GM23338 (cell line): Measurements from ENCODE around the gene MAP2K3. TPM values are rescaled to one million over a fixed set of nuclear protein-coding genes. Genes with fewer than 3 reads are reported as not detected.

Experiments
- ATAC-seq: fragments of 200-7000 bp; cut with Tn5 transposase; 3 replicates; pipeline ENCODE4 v1.9.1; 2020
- DNase-seq: peaks from one replicate; pipeline ENCODE4 v3.0.0-alpha.2; 2015; ENCODE audit warnings: low spot score
- H2AFZ ChIP-seq: fragments of 200-600 bp; sonication (generic); 2 replicates; pipeline ENCODE4 v1.8.0; 2016; ENCODE audit warnings: antibody characterized with exemption, mild to moderate bottlenecking, moderate library complexity
- H3F3A ChIP-seq: fragments of 200-600 bp; sonication (generic); replicated peaks from 2 replicates; pipeline ENCODE4 v1.8.0; 2017; ENCODE audit warnings: antibody characterized with exemption, mixed run types, low read depth
- H3K27ac ChIP-seq: fragments of 200-600 bp; sonication (generic); 2 replicates; pipeline ENCODE4 v1.6.1; 2016; ENCODE audit warnings: low read depth
- H3K27me3 ChIP-seq: fragments of 200-600 bp; sonication (generic); 2 replicates; pipeline ENCODE4 v1.8.0; 2016; ENCODE audit warnings: mild to moderate bottlenecking, mixed run types, moderate library complexity; ENCODE audit not compliant: insufficient read depth
- H3K36me3 ChIP-seq: fragments of 200-600 bp; sonication (generic); 2 replicates; pipeline ENCODE4 v1.8.0; 2016; ENCODE audit warnings: mild to moderate bottlenecking; ENCODE audit not compliant: insufficient read depth
- H3K4me1 ChIP-seq: fragments of 200-600 bp; sonication (generic); 2 replicates; pipeline ENCODE4 v1.8.0; 2016; ENCODE audit warnings: mild to moderate bottlenecking, moderate library complexity; ENCODE audit not compliant: insufficient read depth
- H3K4me2 ChIP-seq: fragments of 200-600 bp; sonication (generic); 2 replicates; pipeline ENCODE4 v1.7.1; 2017; ENCODE audit warnings: mixed run types
- H3K4me3 ChIP-seq: fragments of 200-600 bp; sonication (generic); 2 replicates; pipeline ENCODE4 v1.6.1; 2016; ENCODE audit warnings: mixed run types
- H3K79me2 ChIP-seq: fragments of 200-600 bp; sonication (generic); replicated peaks from 2 replicates; pipeline ENCODE4 v1.8.0; 2017; ENCODE audit warnings: mild to moderate bottlenecking; ENCODE audit not compliant: insufficient read depth
- H3K9me2 ChIP-seq: fragments of 200-600 bp; sonication (generic); 2 replicates; pipeline ENCODE4 v1.8.0; 2017; ENCODE audit not compliant: insufficient read depth
- H4K20me1 ChIP-seq: fragments of 200-600 bp; sonication (generic); replicated peaks from 2 replicates; pipeline ENCODE4 v1.8.0; 2017; ENCODE audit warnings: mild to moderate bottlenecking; ENCODE audit not compliant: insufficient read depth
- H3K27ac Mint-ChIP-seq: 2 replicates; pipeline ENCODE4 v1.8.0; 2020; ENCODE audit warnings: inconsistent platforms, mild to moderate bottlenecking, moderate library complexity, mixed read lengths
- H3K27me3 Mint-ChIP-seq: 3 replicates; pipeline ENCODE4 v1.8.0; 2022; ENCODE audit warnings: low read depth, mild to moderate bottlenecking, moderate library complexity, mixed read lengths, inconsistent platforms; ENCODE audit not compliant: insufficient read depth, poor library complexity
- H3K36me3 Mint-ChIP-seq: 3 replicates; pipeline ENCODE4 v1.8.0; 2021; ENCODE audit warnings: low read depth, mild to moderate bottlenecking, inconsistent platforms, moderate library complexity, mixed read lengths
- H3K4me1 Mint-ChIP-seq: 3 replicates; pipeline ENCODE4 v1.8.0; 2020; ENCODE audit warnings: mild to moderate bottlenecking, inconsistent platforms, mixed read lengths
- H3K4me3 Mint-ChIP-seq: 3 replicates; pipeline ENCODE4 v1.8.0; 2021; ENCODE audit warnings: moderate library complexity, mild to moderate bottlenecking, inconsistent platforms, mixed read lengths
- H3K9me3 Mint-ChIP-seq: 3 replicates; pipeline ENCODE4 v1.8.0; 2020; ENCODE audit warnings: moderate library complexity, mild to moderate bottlenecking, inconsistent platforms, mixed read lengths
- EZH2 ChIP-seq: fragments of 200-600 bp; sonication (generic); IDR thresholded peaks from one replicate; pipeline ENCODE4 v1.8.0; 2017; ENCODE audit warnings: antibody characterized with exemption, mild to moderate bottlenecking, low read depth; ENCODE audit not compliant: unreplicated experiment
- EZH2phosphoT487 ChIP-seq: fragments of 200-600 bp; sonication (generic); IDR thresholded peaks from one replicate; pipeline ENCODE4 v1.8.1; 2018; ENCODE audit warnings: antibody characterized with exemption; ENCODE audit not compliant: unreplicated experiment
- JUNB ChIP-seq: IDR thresholded peaks from one replicate; pipeline ENCODE4 v1.6.1; 2016; ENCODE audit warnings: antibody characterized with exemption; ENCODE audit not compliant: unreplicated experiment
- STAT1 ChIP-seq: IDR thresholded peaks from one replicate; pipeline ENCODE4 v1.6.1; 2016; ENCODE audit warnings: antibody characterized with exemption; ENCODE audit not compliant: unreplicated experiment
- ZNF331 ChIP-seq: fragments of 250-450 bp; sonication (Bioruptor Pico); IDR thresholded peaks from 2 replicates; pipeline ENCODE4 v1.5.0; 2020; ENCODE audit warnings: low read depth, mild to moderate bottlenecking, moderate library complexity
- polyA plus RNA-seq: library from polyadenylated mRNA; unstranded; fragments of >200 nt; fragmentation: Nextera tagmentation; extraction: Ambion mirVana; gene quantifications from 2 replicates; pipeline ENCODE4 v1.2.1, GENCODE V29; 2016
- total RNA-seq: library from RNA; depleted of rRNA; stranded (reverse); fragments of >200 nt; shearing (Covaris generic); gene quantifications from 2 replicates; pipeline ENCODE4 v1.2.3, GENCODE V29; 2014
- TF ChIP-seq, protein P1 (sequence below), 2 experiments: fragments of 200-600 bp in 1 of 2; sonication (generic) in 1 of 2; conservative IDR thresholded peaks; 2 replicates each; pipeline versions ENCODE4 v1.5.1 to v1.6.1; 2016 to 2017; ENCODE audit warnings: antibody characterized with exemption in 2 of 2, low read depth in 2 of 2, mild to moderate bottlenecking in 2 of 2, moderate library complexity in 1 of 2

Gene MAP2K3
- total and polyA plus RNA-seq, 2 experiments from 2014 or later, result 28.5 to 31.7 TPM

DNA sequence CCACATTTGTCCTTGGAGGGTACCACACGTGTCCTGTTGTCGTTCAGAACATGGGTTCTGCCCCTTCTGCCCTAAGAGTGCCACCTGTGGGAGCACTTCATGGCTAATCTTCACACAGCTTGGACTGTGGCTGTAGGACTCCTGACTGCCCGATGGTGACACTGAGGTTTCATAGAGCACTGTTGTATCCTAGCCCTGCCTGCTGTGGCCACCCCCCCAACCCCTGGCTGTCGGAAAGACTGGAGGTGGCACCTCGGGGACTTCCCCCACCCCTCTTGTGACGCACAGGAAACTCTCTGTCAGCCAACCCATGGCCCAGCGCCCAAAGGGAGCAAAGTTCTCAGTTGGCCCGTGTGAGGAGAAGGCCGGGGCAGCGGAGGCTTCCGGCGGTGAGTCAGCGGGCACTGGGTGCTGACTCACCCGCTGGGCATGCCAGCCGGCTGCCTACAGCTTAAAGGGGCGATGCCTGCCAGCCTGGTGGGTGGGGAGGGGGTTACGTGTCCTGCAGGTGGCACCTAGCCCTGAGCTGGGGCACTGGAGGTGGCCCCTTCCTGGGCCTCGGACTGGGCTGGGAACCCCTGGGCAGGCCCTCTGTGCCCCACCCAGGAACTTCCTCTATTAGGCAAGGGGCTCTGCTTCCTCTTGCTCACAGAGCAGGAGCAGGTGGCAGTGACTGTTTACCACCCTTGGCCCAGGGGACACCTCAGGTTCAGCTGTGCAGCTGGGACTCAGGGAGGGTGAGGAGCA is 3.4 kb downstream of the MAP2K3 start:
- peaks cover 19% of the 10 kb centered on the region for H3K4me1 Mint-ChIP-seq
- no peak for TF ChIP-seq EZH2phosphoT487
- TF ChIP-seq JUNB, result no peak
- no peak for TF ChIP-seq STAT1
- no peak for TF ChIP-seq ZNF331 (CRISPR knock-in tag)
- no peak for TF ChIP-seq EZH2
- Histone ChIP-seq H3K4me1 (peaks cover 10% of the 10 kb centered on the region), H3K4me3 (no peak overlapping the region), H3K27me3 (peaks cover 13% of the 10 kb centered on the region), H3K4me2 (no peak overlapping the region), H4K20me1 (peaks cover 10% of the 10 kb centered on the region), H3F3A (no peaks in the 10 kb centered on the region), H2AFZ (no peak overlapping the region), H3K9me2 (no peaks in the 10 kb centered on the region), H3K27ac (no peak overlapping the region), H3K36me3 (no peaks in the 10 kb centered on the region; the same call in 1 of the 2 replicates), H3K79me2 (peaks cover 55% of the 10 kb centered on the region)
- no peak overlapping the region for H3K27ac Mint-ChIP-seq
- H3K27me3 Mint-ChIP-seq, result peaks cover 26% of the 10 kb centered on the region
- no peak overlapping the region for H3K4me3 Mint-ChIP-seq
- DNase-seq (no peak), ATAC-seq (no peak)
- peaks cover 11% of the 10 kb centered on the region for H3K36me3 Mint-ChIP-seq
- H3K9me3 Mint-ChIP-seq, result peaks cover 23% of the 10 kb centered on the region

GRCh38 chr17:21288571-21289017 is 4.1 kb downstream of the MAP2K3 start:
- H3K27ac ChIP-seq, result no peak overlapping the region

More at GRCh38 chr17:21288571-21289017, 4.1 kb downstream of the MAP2K3 start:
- Histone ChIP-seq H3F3A (no peaks in the 10 kb centered on the region), H3K4me1 (peaks cover 10% of the 10 kb centered on the region), H3K4me3 (no peak overlapping the region), H2AFZ (no peak overlapping the region), H4K20me1 (peaks cover 10% of the 10 kb centered on the region), H3K79me2 (peaks cover 55% of the 10 kb centered on the region), H3K4me2 (no peak overlapping the region), H3K9me2 (no peaks in the 10 kb centered on the region), H3K27me3 (peaks cover 6% of the 10 kb centered on the region), H3K36me3 (no peaks in the 10 kb centered on the region; the same call in 1 of the 2 replicates)
- Mint-ChIP-seq H3K27me3 (peaks cover 19% of the 10 kb centered on the region), H3K4me1 (peaks cover 17% of the 10 kb centered on the region), H3K36me3 (peaks cover 11% of the 10 kb centered on the region), H3K27ac (no peak overlapping the region), H3K4me3 (no peak overlapping the region), H3K9me3 (peaks cover 30% of the 10 kb centered on the region)
- DNase-seq (no peak), ATAC-seq (no peak)
- TF ChIP-seq, protein P1, sequence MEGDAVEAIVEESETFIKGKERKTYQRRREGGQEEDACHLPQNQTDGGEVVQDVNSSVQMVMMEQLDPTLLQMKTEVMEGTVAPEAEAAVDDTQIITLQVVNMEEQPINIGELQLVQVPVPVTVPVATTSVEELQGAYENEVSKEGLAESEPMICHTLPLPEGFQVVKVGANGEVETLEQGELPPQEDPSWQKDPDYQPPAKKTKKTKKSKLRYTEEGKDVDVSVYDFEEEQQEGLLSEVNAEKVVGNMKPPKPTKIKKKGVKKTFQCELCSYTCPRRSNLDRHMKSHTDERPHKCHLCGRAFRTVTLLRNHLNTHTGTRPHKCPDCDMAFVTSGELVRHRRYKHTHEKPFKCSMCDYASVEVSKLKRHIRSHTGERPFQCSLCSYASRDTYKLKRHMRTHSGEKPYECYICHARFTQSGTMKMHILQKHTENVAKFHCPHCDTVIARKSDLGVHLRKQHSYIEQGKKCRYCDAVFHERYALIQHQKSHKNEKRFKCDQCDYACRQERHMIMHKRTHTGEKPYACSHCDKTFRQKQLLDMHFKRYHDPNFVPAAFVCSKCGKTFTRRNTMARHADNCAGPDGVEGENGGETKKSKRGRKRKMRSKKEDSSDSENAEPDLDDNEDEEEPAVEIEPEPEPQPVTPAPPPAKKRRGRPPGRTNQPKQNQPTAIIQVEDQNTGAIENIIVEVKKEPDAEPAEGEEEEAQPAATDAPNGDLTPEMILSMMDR (conservative IDR thresholded peaks at IDR 0.05; ENCODE audit: low read depth in 2 of 2), result peak in 1 of 2 experiments; percentile 16; a peak in 1 of 4 replicates
- no peak for TF ChIP-seq EZH2phosphoT487
